H9 (cell line): Measurements from ENCODE around the gene OR5A2. TPM values are rescaled to one million over a fixed set of nuclear protein-coding genes. Genes with fewer than 3 reads are reported as not detected.

Source experiments
- DNase-seq: peaks from one replicate; pipeline ENCODE4 v3.0.0-alpha.2; 2017
- H2AFZ ChIP-seq: one replicate; pipeline ENCODE4 v1.6.1; 2013; ENCODE audit warnings: mild to moderate bottlenecking, low read length, control low read depth, moderate library complexity
- H2AK5ac ChIP-seq: 2 replicates; pipeline ENCODE4 v1.6.1; 2013; ENCODE audit warnings: low read length, control low read depth, mixed read lengths; ENCODE audit not compliant: insufficient read length
- H2BK120ac ChIP-seq: one replicate; pipeline ENCODE4 v1.6.1; 2013; ENCODE audit warnings: low read depth, mild to moderate bottlenecking, low read length, control low read depth, inconsistent platforms; ENCODE audit not compliant: poor library complexity, severe bottlenecking
- H2BK12ac ChIP-seq: 2 replicates; pipeline ENCODE4 v1.6.1; 2013; ENCODE audit warnings: low read length, control low read depth, mixed read lengths, low read depth; ENCODE audit not compliant: insufficient read length
- H2BK15ac ChIP-seq: 2 replicates; pipeline ENCODE4 v1.6.1; 2013; ENCODE audit warnings: low read depth, low read length, control low read depth
- H2BK20ac ChIP-seq: one replicate; pipeline ENCODE4 v1.6.1; 2013; ENCODE audit warnings: low read depth, mild to moderate bottlenecking, low read length, control low read depth, inconsistent platforms; ENCODE audit not compliant: poor library complexity, severe bottlenecking
- H2BK5ac ChIP-seq: 2 replicates; pipeline ENCODE4 v1.6.1; 2013; ENCODE audit warnings: low read length, control low read depth, mixed read lengths; ENCODE audit not compliant: insufficient read length
- H3K14ac ChIP-seq: 2 replicates; pipeline ENCODE4 v1.6.1; 2013; ENCODE audit warnings: low read length, control low read depth; ENCODE audit not compliant: insufficient read depth
- H3K18ac ChIP-seq: 2 replicates; pipeline ENCODE4 v1.6.1; 2013; ENCODE audit warnings: low read depth, mild to moderate bottlenecking, mixed read lengths, low read length, control low read depth; ENCODE audit not compliant: insufficient read length
- H3K23ac ChIP-seq: 2 replicates; pipeline ENCODE4 v1.6.1; 2013; ENCODE audit warnings: low read length, control low read depth, mixed read lengths, low read depth; ENCODE audit not compliant: insufficient read length
- H3K23me2 ChIP-seq: 2 replicates; pipeline ENCODE4 v1.6.1; 2013; ENCODE audit warnings: low read depth, mild to moderate bottlenecking, mixed read lengths, low read length, control low read depth; ENCODE audit not compliant: insufficient read length, poor library complexity, severe bottlenecking
- H3K27ac ChIP-seq: 2 replicates; pipeline ENCODE4 v1.5.1; 2013; ENCODE audit warnings: low read length, control low read depth, mixed read lengths, low read depth; ENCODE audit not compliant: insufficient read length
- H3K27me3 ChIP-seq: 2 replicates; pipeline ENCODE4 v1.6.1; 2013; ENCODE audit warnings: low read length, control low read depth, inconsistent platforms; ENCODE audit not compliant: insufficient read depth
- H3K4ac ChIP-seq: 2 replicates; pipeline ENCODE4 v1.6.1; 2013; ENCODE audit warnings: low read depth, mild to moderate bottlenecking, control low read depth, inconsistent platforms, low read length, moderate library complexity
- H3K4me1 ChIP-seq: 2 replicates; pipeline ENCODE4 v1.6.1; 2013; ENCODE audit warnings: low read length, control low read depth, inconsistent platforms; ENCODE audit not compliant: insufficient read depth
- H3K4me2 ChIP-seq: 2 replicates; pipeline ENCODE4 v1.6.1; 2013; ENCODE audit warnings: low read length, control low read depth, mixed read lengths; ENCODE audit not compliant: insufficient read length, insufficient read depth
- H3K56ac ChIP-seq: 2 replicates; pipeline ENCODE4 v1.6.1; 2013; ENCODE audit warnings: low read depth, mild to moderate bottlenecking, mixed read lengths, low read length, control low read depth; ENCODE audit not compliant: insufficient read length
- H3K79me1 ChIP-seq: 2 replicates; pipeline ENCODE4 v1.6.1; 2013; ENCODE audit warnings: low read depth, mild to moderate bottlenecking, moderate library complexity, low read length, control low read depth, inconsistent platforms; ENCODE audit not compliant: insufficient read depth, poor library complexity, severe bottlenecking
- H3K79me2 ChIP-seq: 2 replicates; pipeline ENCODE4 v1.6.1; 2013; ENCODE audit warnings: low read length, control low read depth, inconsistent platforms; ENCODE audit not compliant: insufficient read depth
- H3K9ac ChIP-seq: 2 replicates; pipeline ENCODE4 v1.6.1; 2013; ENCODE audit warnings: low read length, control low read depth, mixed read lengths; ENCODE audit not compliant: insufficient read length; ENCODE audit errors: extremely low read depth
- H3K9me3 ChIP-seq: one replicate; pipeline ENCODE4 v1.6.1; 2013; ENCODE audit warnings: low read depth, low read length, inconsistent platforms; ENCODE audit not compliant: control insufficient read depth
- H3T11ph ChIP-seq: one replicate; pipeline ENCODE4 v1.6.1; 2013; ENCODE audit warnings: mild to moderate bottlenecking, low read length, control low read depth, inconsistent platforms
- H4K20me1 ChIP-seq: one replicate; pipeline ENCODE4 v1.6.1; 2013; ENCODE audit not compliant: control insufficient read depth, insufficient read length, insufficient read depth
- H4K5ac ChIP-seq: 2 replicates; pipeline ENCODE4 v1.6.1; 2013; ENCODE audit warnings: low read depth, mild to moderate bottlenecking, mixed read lengths, low read length, control low read depth; ENCODE audit not compliant: insufficient read length
- H4K8ac ChIP-seq: replicated peaks from 2 replicates; pipeline ENCODE4 v1.6.1; 2013; ENCODE audit warnings: low read length, control low read depth, mixed read lengths, low read depth; ENCODE audit not compliant: insufficient read length
- H4K91ac ChIP-seq: 2 replicates; pipeline ENCODE4 v1.6.1; 2013; ENCODE audit warnings: low read depth, mild to moderate bottlenecking, moderate library complexity, mixed read lengths, low read length, control low read depth; ENCODE audit not compliant: insufficient read length
- H3K27ac Mint-ChIP-seq, 3 experiments: 2 replicates in 2 of 3; 3 replicates in 1 of 3; pipeline ENCODE4 v1.8.0; 2020 to 2021; ENCODE audit warnings: mixed read lengths in 3 of 3, mild to moderate bottlenecking in 1 of 3, moderate library complexity in 1 of 3
- H3K27me3 Mint-ChIP-seq: 2 replicates; pipeline ENCODE4 v1.8.0; 2021; ENCODE audit warnings: low read depth, mild to moderate bottlenecking, moderate library complexity, mixed read lengths
- H3K36me3 Mint-ChIP-seq, 3 experiments: 2 replicates in 2 of 3; 3 replicates in 1 of 3; pipeline ENCODE4 v1.8.0; 2020 to 2021; ENCODE audit warnings: low read depth in 3 of 3, mixed read lengths in 3 of 3; ENCODE audit not compliant: insufficient read depth in 1 of 3
- H3K4me1 Mint-ChIP-seq, 2 experiments: 2 replicates each; pipeline ENCODE4 v1.8.0; 2020; ENCODE audit warnings: mixed read lengths in 2 of 2
- H3K4me3 Mint-ChIP-seq, 2 experiments: 2 replicates in 1 of 2; 3 replicates in 1 of 2; pipeline ENCODE4 v1.8.0; 2020 to 2021; ENCODE audit warnings: mild to moderate bottlenecking in 2 of 2, mixed read lengths in 2 of 2, moderate library complexity in 1 of 2
- H3K9me3 Mint-ChIP-seq, 2 experiments: 2 replicates in 1 of 2; 3 replicates in 1 of 2; pipeline ENCODE4 v1.8.0; 2020; ENCODE audit warnings: mild to moderate bottlenecking in 2 of 2, mixed read lengths in 2 of 2, moderate library complexity in 1 of 2
- WGBS: extraction: QIAGEN DNeasy Blood & Tissue Kit; methylation state at CpG from one replicate; pipeline ENCODE4 v1.1.7; 2013; ENCODE audit warnings: missing lambda C conversion rate, low lambda C conversion rate, mixed read lengths; ENCODE audit not compliant: insufficient read length; ENCODE audit errors: extremely low coverage; 5-methylcytosine and 5-hydroxymethylcytosine counted together
- total RNA-seq: library from RNA; stranded (reverse); gene quantifications from 2 replicates; pipeline ENCODE4 v1.2.1, GENCODE V29; 2021
- TF ChIP-seq, protein P1 (sequence below): fragments of 200-600 bp; sonication (generic); conservative IDR thresholded peaks from 3 replicates; pipeline ENCODE4 v1.8.0; 2021; ENCODE audit warnings: antibody characterized with exemption, mild to moderate bottlenecking

Gene OR5A2
- total RNA-seq, 1 experiment from 2014 or later: not detected

DNA sequence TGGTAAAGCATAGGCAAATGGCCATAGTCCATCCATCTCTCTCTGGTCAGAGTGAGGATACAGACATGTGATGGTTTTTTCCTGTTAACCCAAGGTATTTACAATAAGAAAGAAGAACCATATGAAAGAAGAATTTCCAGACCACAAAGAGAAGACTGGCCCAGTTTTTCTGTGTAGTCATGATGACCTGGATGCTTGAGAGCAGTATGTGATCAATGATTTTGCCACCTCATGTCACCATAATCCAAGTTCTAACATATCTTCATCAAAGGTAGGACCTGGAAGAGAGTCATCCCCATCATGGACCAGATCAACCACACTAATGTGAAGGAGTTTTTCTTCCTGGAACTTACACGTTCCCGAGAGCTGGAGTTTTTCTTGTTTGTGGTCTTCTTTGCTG, 30.4 kb upstream of the OR5A2 start, which contains the start of gene OR4D6:
Gene OR4D6, plus strand, starts transcription at position 301 of the 400 bp plus-strand sequence. Its CDS starts 0 bp downstream, at position 301.
- Histone ChIP-seq H3K9ac (no peak within 1 kb of the TSS), H3K23ac (no peak within 1 kb of the TSS), H3K14ac (no peak within 1 kb of the TSS), H3K9me3 (no peaks in the 10 kb centered on the region), H3K79me2 (no peaks in the 10 kb centered on the region), H4K20me1 (no peaks in the 10 kb centered on the region), H2BK20ac (no peak within 1 kb of the TSS), H2BK5ac (no peak within 1 kb of the TSS), H2BK120ac (no peak within 1 kb of the TSS), H3K79me1 (no peaks in the 10 kb centered on the region), H3K56ac (no peak within 1 kb of the TSS), H3K4ac (no peak within 1 kb of the TSS), H3T11ph (no peak within 1 kb of the TSS), H2AFZ (no peak within 1 kb of the TSS), H3K4me1 (no peaks in the 10 kb centered on the region), H3K27ac (no peak within 1 kb of the TSS), H3K18ac (no peak within 1 kb of the TSS), H2AK5ac (no peak within 1 kb of the TSS), H4K91ac (no peak within 1 kb of the TSS), H3K23me2 (no peaks in the 10 kb centered on the region), H4K8ac (no peak within 1 kb of the TSS), H3K4me2 (no peak within 1 kb of the TSS), H2BK12ac (no peak within 1 kb of the TSS), H4K5ac (no peak within 1 kb of the TSS), H3K27me3 (no peaks in the 10 kb centered on the region), H2BK15ac (no peak within 1 kb of the TSS)
- WGBS: no CpG with 5 or more reads among the region's 2 CpGs
- Mint-ChIP-seq H3K9me3 (peaks cover 0 to 3% of the 10 kb centered on the region in 2 experiments; a peak in 2 of 5 replicates), H3K27ac (no peak within 1 kb of the TSS), H3K4me1 (peaks cover 3% of the 10 kb centered on the region in 2 experiments; a peak in 3 of 4 replicates), H3K4me3 (no peak within 1 kb of the TSS), H3K27me3 (no peaks in the 10 kb centered on the region), H3K36me3 (no peaks in the 10 kb centered on the region)
- DNase-seq: no peak
- TF ChIP-seq, protein P1, sequence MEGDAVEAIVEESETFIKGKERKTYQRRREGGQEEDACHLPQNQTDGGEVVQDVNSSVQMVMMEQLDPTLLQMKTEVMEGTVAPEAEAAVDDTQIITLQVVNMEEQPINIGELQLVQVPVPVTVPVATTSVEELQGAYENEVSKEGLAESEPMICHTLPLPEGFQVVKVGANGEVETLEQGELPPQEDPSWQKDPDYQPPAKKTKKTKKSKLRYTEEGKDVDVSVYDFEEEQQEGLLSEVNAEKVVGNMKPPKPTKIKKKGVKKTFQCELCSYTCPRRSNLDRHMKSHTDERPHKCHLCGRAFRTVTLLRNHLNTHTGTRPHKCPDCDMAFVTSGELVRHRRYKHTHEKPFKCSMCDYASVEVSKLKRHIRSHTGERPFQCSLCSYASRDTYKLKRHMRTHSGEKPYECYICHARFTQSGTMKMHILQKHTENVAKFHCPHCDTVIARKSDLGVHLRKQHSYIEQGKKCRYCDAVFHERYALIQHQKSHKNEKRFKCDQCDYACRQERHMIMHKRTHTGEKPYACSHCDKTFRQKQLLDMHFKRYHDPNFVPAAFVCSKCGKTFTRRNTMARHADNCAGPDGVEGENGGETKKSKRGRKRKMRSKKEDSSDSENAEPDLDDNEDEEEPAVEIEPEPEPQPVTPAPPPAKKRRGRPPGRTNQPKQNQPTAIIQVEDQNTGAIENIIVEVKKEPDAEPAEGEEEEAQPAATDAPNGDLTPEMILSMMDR: no peak
